OCI-LY3 (cell line): ENCODE measurements around the gene TMEM184B.

Source experiments
- H2AFZ ChIP-seq: fragments of 200-600, 300-600 bp; shearing (Covaris generic); 2 replicates; pipeline ENCODE4 v1.6.0; 2014; ENCODE audit warnings: antibody characterized with exemption, low read depth, low read length
- H3K27ac ChIP-seq: fragments of 200-600, 300-600 bp; sonication (generic); 2 replicates; pipeline ENCODE4 v1.5.1; 2014; ENCODE audit warnings: mild to moderate bottlenecking, low read length, moderate library complexity, mixed read lengths
- H3K27me3 ChIP-seq: fragments of 200-600, 300-600 bp; sonication (generic); 2 replicates; pipeline ENCODE4 v1.6.1; 2014; ENCODE audit warnings: low read depth, low read length, mixed read lengths
- H3K36me3 ChIP-seq: fragments of 200-600, 300-600 bp; sonication (generic); replicated peaks from 2 replicates; pipeline ENCODE3; 2014; ENCODE audit warnings: low read depth, low read length, mixed read lengths
- H3K4me1 ChIP-seq: fragments of 300-600, 200-600 bp; sonication (generic); 2 replicates; pipeline ENCODE4 v1.6.1; 2014; ENCODE audit warnings: low read length, mixed read lengths
- H3K4me2 ChIP-seq: fragments of 200-600, 300-600 bp; sonication (generic); 2 replicates; pipeline ENCODE4 v1.6.1; 2014; ENCODE audit warnings: low read length, mixed read lengths
- H3K4me3 ChIP-seq: fragments of 300-600, 200-600 bp; sonication (generic); 2 replicates; pipeline ENCODE4 v1.5.1; 2014; ENCODE audit warnings: antibody characterized with exemption, mild to moderate bottlenecking, low read length, moderate library complexity
- H3K79me2 ChIP-seq: fragments of 300-600, 200-600 bp; shearing (Covaris generic); 2 replicates; pipeline ENCODE4 v1.6.1; 2014; ENCODE audit warnings: mild to moderate bottlenecking, low read length, mixed read lengths
- H3K9ac ChIP-seq: fragments of 300-600, 200-600 bp; shearing (Covaris generic); 2 replicates; pipeline ENCODE4 v1.6.0; 2014; ENCODE audit warnings: mild to moderate bottlenecking, low read length, moderate library complexity
- H3K9me3 ChIP-seq: fragments of 200-600, 300-600 bp; shearing (Covaris generic); 2 replicates; pipeline ENCODE4 v1.6.1; 2014; ENCODE audit warnings: low read length, mixed read lengths; ENCODE audit not compliant: insufficient read depth
- H4K20me1 ChIP-seq: fragments of 200-600, 300-600 bp; sonication (generic); 2 replicates; pipeline ENCODE4 v1.6.1; 2016; ENCODE audit warnings: low read length, mixed read lengths; ENCODE audit not compliant: insufficient read depth
- EZH2phosphoT487 ChIP-seq: fragments of 200-600 bp; shearing (Covaris generic); IDR thresholded peaks from 2 replicates; pipeline ENCODE4 v1.6.1; 2018; ENCODE audit warnings: antibody characterized with exemption, mixed run types, low read depth
- TF ChIP-seq, protein P1 (sequence below): fragments of 200-600, 300-600 bp; sonication (generic); IDR thresholded peaks from 2 replicates; pipeline ENCODE4 v1.5.1; 2014; ENCODE audit warnings: antibody characterized with exemption, low read length, low read depth

The TMEM184B gene

DNA sequence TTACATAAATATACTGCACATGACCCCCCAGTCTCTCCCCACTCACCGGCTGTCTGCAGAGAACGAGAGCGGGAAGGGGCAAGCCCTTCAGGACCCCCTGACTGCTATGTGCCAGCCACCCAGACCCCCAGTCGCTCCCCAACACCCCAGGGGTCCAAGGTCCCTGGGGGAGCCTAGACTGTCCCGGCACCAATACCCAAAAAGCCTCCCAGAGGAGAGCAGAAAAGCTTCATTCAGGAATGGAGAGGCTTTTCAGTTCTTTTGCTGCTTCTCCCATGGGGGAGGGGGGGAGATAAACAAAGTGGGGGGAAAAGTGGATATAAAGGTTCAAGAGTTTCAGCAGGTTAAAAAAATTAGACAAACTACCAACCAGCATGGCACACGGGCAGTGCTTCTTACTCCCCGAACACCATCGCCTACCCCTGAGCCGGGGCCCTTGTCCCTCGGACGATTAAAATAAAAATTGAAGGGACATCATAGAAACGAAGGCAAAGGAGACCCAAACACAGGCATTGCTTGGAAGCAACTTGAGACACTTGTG lies 43.1 kb upstream of the TMEM184B start:
- peaks cover 72% of the 10 kb centered on the region for H3K79me2 ChIP-seq
- peak overlapping the region; percentile 75 for H3K27ac ChIP-seq
- H2AFZ ChIP-seq, result no peak overlapping the region
- peaks cover 57% of the 10 kb centered on the region for H3K4me1 ChIP-seq
- no peaks in the 10 kb centered on the region for H3K9me3 ChIP-seq
- H3K4me3 ChIP-seq, result peak overlapping the region; percentile 94
- TF ChIP-seq, protein P1, sequence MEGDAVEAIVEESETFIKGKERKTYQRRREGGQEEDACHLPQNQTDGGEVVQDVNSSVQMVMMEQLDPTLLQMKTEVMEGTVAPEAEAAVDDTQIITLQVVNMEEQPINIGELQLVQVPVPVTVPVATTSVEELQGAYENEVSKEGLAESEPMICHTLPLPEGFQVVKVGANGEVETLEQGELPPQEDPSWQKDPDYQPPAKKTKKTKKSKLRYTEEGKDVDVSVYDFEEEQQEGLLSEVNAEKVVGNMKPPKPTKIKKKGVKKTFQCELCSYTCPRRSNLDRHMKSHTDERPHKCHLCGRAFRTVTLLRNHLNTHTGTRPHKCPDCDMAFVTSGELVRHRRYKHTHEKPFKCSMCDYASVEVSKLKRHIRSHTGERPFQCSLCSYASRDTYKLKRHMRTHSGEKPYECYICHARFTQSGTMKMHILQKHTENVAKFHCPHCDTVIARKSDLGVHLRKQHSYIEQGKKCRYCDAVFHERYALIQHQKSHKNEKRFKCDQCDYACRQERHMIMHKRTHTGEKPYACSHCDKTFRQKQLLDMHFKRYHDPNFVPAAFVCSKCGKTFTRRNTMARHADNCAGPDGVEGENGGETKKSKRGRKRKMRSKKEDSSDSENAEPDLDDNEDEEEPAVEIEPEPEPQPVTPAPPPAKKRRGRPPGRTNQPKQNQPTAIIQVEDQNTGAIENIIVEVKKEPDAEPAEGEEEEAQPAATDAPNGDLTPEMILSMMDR, result no peak
- no peak for TF ChIP-seq EZH2phosphoT487
- peaks cover 28% of the 10 kb centered on the region for H3K36me3 ChIP-seq
- H3K4me2 ChIP-seq, result peak overlapping the region; percentile 93
- peaks cover 56% of the 10 kb centered on the region for H4K20me1 ChIP-seq
- H3K27me3 ChIP-seq, result no peaks in the 10 kb centered on the region
- peak overlapping the region; percentile 92 for H3K9ac ChIP-seq

DNA sequence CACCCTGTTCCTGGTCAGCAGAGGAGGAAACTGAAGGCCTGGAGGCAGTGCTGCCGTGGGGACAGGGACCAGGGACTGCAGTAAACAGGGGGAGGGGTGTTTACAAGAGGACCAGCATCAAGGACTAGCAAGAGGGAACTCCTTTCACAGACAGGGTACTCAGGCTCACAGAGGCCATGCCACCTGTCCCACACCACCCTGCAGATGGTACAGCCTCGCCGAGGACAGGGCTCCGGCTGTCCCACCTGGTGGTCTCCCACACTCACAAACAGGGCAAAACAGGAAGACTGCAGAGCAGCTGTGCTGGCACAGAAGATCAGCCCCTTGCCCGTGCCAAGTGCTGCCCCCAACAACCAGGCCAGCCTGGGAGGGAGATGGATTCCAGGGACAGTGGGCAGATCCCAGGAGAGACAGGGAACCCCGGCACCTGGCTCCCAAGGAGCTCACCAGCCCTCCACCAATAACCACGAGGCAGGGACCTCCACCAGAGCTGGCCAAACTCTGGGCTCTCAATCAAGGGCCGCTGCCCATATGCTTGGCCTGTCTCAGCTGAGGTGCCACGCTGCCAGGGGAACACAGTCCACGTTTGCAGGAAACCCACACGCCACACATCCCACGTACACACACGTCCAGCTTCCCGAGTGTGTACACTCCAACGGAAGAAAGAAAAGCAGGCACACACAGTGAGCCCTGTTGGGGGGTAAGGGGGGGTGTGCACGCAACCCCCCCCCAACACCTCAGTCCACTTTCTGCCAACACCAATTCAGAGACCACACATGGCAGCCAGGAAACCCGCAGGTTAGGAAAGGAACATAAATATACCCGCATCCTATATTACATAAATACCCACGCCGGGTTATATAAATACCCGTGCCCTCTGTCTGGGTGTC lies 42.4 kb upstream of the TMEM184B start:
- H3K79me2 ChIP-seq, result peaks cover 79% of the 10 kb centered on the region
- peak overlapping the region; percentile 92 for H3K9ac ChIP-seq
- TF ChIP-seq, protein P1, result no peak
- TF ChIP-seq EZH2phosphoT487, result no peak
- no peaks in the 10 kb centered on the region for H3K9me3 ChIP-seq
- peaks cover 33% of the 10 kb centered on the region for H3K36me3 ChIP-seq
- peaks cover 64% of the 10 kb centered on the region for H4K20me1 ChIP-seq
- peak overlapping the region; percentile 75 for H3K27ac ChIP-seq
- no peak overlapping the region for H2AFZ ChIP-seq
- peaks cover 65% of the 10 kb centered on the region for H3K4me1 ChIP-seq
- peak overlapping the region; percentile 93 for H3K4me2 ChIP-seq
- H3K4me3 ChIP-seq, result peak overlapping the region; percentile 94
- no peaks in the 10 kb centered on the region for H3K27me3 ChIP-seq

DNA sequence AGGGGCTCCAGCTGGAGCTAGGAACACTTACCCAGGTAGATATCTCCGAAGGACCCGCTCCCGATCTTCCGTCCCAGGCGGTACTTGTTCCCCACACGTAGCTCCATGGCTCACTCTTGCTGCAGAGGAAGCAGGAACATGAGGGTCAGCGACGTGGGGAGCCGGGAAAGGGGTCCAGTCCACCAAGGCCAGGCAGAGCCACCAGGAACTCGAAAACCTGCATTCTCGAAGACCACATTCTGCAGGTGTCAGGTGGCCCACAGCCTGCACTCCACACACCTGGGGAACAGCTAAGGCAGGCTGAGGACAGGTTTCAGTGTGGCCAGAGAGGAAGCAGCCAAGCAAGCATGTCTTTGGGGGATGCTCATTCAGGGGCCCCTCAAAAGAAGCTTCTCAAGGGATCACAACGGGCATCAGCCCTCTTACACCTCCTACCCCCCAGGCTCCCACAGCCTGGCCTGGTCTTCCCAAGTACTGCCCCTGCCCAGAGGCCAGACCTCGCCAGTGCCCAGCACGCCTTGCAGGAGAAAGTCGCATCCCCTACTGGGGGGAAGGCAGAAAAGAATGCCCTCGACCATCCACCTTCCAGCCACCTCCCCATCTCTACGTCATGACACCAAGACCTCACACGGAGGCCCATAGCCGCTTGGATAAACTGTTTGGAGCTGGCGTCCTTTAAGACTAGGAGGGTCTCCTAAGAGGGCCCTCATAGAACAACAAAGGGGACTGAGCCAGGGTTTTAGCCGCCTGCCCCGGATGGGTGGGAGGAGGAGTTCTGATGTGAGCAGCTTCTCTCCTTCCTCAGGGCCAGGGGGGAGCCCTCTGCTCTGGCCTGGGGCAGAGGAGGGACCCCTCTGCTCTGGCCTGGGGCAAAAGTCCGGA lies 41.5 kb upstream of the TMEM184B start:
- Histone ChIP-seq H2AFZ (no peak overlapping the region), H3K27ac (peak overlapping the region; percentile 75), H3K36me3 (peaks cover 39% of the 10 kb centered on the region), H3K9ac (peak overlapping the region; percentile 92), H3K9me3 (no peaks in the 10 kb centered on the region), H3K4me2 (peak overlapping the region; percentile 93), H3K4me1 (peaks cover 73% of the 10 kb centered on the region), H3K27me3 (no peaks in the 10 kb centered on the region), H3K79me2 (peaks cover 88% of the 10 kb centered on the region), H4K20me1 (peaks cover 70% of the 10 kb centered on the region), H3K4me3 (peak overlapping the region; percentile 94)
- TF ChIP-seq EZH2phosphoT487, result no peak
- TF ChIP-seq, protein P1, result no peak
